GM18520 (cell line): ENCODE results near the gene IFNGR1.
"Not testable (repeated sequence)": the region's sequence is repeated elsewhere in the genome, so short reads cannot be mapped to it uniquely, and the experiment has no call there.

ENCODE experiments used
- ATAC-seq: cut with Tn5 transposase; IDR thresholded peaks from one replicate; pipeline ENCODE4 v1.9.1; 2021; ENCODE audit not compliant: unreplicated experiment

Gene IFNGR1

DNA sequence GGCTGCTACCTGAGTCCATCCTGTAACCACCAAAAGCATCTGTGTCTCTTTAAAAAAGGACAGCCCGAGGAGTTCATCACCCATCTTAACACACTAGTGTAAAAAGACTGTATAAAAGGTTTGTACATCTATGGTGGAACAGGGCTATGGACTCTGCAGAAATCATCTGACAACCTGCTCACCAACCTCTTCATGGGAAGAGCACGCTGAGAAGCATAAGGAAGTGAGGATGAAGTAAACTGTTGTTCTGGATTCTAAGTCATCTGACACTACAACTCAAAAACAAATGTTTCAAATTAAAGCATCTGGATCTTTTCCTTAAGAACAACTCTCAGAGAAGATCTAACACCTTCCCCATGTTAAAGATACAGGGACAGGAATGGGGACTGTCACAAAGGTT lies 5.4 kb downstream of the IFNGR1 start:
- no peak for ATAC-seq

DNA sequence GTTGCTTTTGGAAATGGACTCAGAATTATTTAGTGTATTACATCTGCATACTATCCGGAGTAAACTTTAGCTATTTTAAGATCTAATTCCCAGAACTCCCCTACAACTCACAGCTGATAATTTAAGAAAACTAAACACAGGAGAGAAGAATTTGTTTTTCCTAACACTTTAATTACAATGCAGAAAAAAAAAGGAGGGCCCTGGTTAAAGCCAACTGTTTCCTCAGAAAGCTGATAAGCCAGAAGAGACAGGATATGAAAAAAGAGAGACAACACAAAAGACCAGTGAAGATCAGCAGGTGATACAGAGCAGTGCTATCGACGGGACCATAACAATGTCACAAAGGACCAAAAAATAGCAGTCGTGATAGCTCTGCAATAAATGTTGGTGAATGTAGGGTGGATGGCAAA lies 5.8 kb downstream of the IFNGR1 start:
- ATAC-seq: no peak

DNA sequence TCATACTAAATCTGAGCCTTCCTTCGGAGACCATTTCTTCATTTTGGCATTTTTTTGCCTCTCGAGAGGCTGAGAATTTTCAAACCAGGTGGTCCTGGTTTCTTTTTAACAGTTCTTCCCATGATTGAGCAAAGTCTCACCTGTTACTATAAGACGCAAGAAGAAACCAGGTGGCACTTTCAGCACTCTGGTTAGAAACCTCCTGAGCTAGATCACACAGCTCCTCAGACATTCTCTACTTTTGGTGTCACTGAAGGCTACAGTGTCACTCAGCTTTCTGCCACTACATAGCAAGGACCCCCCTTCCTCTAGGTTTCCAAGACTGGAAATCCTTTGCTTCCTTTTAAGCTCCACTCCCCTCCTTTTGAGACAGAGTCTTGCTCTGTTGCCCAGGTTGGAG lies 7.3 kb downstream of the IFNGR1 start:
- no peak for ATAC-seq

DNA sequence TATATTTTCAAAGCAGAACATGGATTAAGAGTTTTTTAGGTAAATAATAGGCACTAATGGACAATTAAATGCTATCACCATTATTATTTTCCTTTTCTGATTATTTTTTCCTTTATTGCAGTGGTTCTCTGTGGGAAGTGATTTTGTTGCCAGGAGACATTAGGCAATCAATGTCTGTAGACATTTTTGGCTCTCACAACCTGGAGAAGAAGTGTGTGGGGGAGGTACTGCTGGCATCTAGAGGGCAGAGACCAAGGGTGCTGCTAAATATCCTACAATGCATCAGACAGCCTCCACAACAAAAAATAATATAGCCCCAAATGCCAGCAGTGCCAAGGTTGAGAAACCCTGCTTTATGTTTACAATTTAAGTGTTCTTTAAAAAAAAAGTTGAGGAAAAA lies 8.3 kb downstream of the IFNGR1 start:
- no peak for ATAC-seq

DNA sequence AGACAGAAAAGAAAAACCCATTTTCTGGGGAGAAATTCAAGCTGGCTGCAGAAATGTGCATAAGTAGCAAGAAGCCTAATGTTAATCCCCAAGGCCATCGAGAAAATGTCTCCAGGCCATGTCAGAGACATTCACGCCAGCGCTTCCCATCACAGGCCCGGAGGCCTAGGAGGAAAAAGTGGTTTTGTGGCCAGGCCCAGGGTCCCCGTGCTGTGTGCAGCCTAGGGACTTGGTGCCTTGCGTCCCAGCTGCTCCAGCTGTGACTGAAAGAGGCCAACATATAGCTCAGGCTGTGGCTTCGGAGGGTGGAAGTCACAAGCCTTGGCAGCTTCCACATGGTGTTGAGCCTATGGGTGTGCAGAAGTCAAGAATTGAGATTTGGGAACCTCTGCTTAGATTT lies 10.9 kb downstream of the IFNGR1 start:
- ATAC-seq: no peak

DNA sequence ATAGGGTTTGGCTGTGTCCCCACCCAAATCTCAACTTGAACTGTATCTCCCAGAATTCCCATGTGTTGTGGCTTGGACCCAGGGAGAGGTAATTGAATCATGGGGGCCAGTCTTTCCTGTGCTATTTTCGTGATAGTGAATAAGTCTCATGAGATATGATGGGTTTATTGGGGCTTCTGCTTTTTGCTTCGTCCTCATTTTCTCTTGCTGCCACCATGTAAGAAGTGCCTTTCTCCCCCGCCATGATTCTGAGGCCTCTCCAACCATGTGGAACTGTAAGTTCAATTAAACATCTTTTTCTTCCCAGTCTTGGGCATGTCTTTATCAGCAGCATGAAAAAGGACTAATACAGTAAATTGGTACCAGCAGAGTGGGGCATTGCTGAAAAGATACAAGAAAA lies 11.7 kb downstream of the IFNGR1 start:
- ATAC-seq: not testable (repeated sequence)

DNA sequence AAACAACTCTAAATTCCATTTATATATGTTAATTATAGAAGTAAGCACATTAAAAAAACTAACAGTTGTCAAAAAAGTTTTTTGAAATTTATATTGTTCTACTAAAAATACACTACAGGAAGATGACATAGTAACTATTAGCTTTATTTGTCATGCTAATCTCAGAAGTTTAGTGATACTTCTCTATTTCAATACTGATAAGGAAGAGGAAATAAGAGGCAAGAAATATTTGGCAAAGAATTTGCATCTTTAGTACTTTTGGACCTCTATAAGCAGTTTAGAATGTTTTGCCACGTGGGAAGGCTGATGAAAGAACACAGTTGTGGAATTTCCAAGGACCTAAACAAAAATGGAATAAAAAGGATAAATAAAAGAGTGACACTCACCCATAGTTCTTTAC lies 12.6 kb downstream of the IFNGR1 start:
- no peak for ATAC-seq

DNA sequence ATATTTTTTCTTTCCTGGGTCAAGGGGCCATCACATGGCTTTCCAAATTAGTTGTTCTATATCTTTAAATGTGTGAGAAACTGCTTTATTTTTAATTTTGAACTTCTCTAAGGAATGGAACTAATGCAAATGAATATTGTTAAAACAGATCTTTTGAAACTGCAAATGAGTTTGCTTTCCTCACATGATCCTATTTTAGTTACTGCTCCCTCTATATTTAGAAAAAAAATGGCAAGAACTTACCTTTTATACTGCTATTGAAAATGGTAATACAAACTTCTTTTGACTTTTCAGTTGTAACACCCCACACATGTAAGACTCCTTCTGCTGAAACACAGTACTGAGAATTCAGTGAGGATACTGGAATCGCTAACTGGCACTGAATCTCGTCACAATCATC lies 15.9 kb downstream of the IFNGR1 start:
- ATAC-seq: no peak

DNA sequence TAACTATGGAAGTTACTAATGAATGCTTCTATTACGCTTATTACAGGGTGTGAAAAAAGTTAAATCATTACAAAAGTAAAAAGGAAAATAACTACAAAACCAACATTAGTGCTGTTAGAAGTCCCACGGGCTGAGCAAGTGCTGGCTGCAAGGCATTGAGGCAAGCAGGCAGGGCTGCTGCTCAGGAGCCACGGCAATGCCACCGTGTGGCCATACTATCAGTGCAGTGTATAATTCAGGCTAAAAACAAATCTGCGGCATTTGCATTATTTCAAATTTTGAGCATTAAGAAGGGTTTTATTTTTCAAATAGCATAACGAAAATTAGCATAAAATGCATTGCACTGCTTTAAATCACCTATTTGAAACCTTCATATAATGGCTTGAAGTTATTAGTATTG lies 17.1 kb downstream of the IFNGR1 start:
- no peak for ATAC-seq

DNA sequence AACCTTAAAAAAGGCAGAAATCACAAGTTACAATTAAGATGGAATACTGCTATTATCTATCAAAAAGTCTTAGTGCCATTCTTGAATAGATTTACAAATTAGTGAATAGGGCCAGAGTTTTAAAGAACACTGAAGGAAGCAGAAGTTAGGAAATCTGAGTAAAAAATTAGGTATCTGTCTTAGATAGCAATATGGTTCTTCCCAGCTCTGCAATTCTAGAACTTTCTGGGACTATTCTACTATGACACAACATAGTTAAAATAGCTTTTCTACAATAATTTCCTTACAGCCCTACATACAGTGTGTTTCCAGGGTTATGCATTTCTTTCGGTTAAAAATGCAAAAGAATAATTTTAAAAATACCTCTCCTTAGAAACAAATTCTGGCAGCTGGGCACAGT lies 18.2 kb downstream of the IFNGR1 start:
- ATAC-seq: no peak

DNA sequence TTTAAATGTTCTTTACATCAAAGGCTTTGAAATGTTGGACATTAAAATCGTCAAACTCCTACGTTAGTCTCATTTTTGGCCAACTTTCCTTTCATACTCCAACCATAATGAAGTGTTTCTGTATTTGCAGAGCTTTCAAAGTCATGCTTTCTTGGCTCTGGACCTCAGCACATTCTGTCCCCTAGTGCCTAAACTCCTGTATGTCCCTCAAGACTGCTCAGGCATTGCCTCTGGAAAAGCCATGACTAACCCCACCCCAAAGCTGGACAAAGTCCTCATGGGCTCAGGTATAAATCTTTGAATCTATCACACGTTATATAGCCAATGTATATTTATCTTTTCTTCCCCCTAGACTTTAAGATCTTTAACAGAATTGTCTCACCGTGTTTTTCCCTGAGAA lies 18.9 kb downstream of the IFNGR1 start:
- ATAC-seq: no peak

DNA sequence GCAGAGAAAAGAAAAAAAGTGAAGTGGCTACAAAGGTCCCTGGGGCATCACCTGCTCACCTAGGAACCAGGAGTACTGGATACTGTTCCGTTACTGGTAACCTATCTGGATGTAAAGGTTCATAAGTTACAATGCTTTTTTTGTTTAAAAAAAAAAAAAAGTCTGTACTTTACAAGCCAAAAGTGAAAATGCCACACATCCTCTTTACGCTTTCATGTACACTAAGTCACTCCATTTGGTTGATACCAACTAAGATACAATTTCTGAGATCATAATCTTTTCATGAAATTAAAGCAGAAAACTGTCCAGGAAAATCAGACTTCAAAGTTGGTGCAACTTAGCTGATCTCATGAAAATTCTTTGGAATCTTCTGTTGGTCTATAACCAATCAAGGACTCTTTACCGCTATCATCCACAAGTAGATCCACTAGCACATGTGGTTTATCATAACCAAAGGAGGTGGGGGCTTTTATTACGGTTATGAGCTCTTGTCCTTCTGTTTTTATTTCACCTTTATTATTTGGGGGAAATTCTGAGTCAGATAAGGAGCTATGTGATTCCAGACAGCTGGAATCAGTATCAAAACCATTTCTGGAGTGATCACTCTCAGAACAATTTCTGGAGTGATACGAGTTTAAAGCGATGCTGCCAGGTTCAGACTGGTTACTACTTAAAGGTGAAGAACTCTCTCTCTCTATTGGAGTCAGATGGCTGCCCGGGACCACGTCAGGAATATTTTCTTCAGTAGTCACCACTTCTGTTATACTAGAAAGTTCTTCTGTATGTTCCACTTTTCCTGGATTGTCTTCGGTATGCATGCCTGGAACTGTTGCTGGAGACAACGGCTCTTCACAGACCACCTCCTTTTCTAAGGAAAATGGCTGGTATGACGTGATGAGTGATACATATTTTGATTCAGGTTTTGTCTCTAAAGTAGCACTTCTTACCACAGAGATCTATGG lies 21.2 kb downstream of the IFNGR1 start:
- ATAC-seq: no peak

DNA sequence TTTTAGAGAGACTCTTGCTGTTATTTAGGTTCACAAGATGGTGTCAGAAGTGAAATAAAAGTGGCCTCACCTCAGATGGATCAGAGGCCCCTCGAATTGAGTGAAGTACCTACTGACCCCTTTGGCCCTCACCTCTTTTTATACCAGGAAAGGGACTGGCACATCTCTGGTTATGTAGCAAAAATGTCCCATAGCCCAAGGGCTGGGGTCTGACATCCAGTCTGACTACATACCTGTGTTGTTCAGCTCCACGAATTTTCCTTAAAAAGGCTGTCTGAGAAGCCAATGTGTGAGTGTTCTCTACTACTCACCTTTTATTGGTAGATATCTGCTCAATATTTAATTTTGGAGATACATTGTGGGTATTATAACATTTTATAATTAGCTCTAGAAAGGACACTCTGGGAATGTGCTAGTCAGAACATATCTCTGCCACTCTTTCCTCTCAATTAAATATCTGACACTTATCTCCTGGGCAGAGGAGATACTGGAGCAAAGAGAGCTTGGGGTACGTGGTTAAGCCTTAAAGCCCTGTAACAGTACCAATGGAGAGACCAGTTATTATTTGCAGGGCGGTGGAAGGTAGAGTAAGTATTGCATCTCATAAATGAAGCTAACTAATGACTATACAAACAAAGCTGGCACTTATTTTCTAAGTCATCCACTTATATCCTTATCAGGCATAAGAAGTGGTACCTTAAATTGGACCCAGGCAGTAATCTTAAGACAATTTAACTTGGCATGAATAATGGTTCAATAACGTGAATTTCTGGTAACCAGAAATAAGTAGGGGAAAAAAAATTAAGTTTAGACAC lies 25.7 kb downstream of the IFNGR1 start:
- ATAC-seq: no peak

DNA sequence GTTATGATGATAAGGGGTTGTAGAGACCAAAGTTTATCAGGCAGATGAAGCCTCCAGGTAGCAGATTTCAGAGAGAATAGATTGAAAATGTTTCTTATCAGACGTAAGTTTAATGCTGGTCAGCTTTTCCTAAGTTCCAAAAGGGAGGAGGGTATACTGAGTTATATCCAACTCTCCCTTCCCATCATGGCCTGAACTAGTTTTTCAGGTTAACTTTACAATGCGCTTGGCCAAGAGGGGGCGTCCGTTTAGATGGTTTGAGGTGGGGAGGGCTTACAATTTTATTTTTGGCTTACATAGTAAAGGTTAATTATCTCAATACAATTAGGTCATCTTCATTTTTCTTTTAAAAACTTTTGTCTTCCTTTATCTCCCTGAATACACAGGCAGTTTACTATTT lies 26.4 kb downstream of the IFNGR1 start:
- ATAC-seq: no peak

DNA sequence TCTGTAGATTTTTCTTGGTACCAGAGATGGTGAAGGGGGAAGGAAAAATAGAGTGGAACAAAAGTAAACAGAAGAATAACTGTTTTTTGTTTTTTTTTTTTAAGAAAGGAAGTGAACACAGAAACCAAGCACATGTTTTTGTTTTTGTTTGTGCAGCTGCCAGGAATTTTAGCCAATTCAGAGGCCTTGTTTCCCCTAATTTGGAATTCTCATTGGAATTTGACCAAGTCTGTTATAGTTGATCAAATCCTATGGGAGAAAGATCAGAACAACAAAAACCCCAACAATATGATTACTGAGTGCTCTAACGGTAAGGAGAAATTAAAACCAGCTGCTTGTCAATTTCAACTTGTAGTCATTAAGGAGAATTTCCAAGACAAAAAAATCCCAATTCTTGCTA lies 27.5 kb downstream of the IFNGR1 start:
- no peak for ATAC-seq

DNA sequence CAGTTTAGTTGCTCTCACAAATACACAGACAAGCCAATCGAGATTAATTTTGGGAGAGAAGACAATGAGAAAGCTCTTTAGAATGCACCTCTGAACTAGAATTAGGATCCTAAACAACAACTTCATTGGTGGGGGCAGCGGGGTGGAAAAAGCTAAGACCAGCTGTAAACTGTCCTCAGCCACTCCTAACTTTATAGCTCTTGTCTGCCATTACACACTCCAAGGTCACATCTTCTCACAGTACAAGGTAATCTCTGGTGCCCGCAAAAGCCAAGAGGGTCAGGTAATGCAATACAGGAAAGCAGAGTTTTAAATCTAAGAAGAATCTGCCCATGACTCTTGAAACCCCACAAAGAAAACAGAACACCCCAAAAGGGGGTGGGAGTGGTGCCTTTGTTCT lies 27.9 kb downstream of the IFNGR1 start:
- ATAC-seq: no peak

DNA sequence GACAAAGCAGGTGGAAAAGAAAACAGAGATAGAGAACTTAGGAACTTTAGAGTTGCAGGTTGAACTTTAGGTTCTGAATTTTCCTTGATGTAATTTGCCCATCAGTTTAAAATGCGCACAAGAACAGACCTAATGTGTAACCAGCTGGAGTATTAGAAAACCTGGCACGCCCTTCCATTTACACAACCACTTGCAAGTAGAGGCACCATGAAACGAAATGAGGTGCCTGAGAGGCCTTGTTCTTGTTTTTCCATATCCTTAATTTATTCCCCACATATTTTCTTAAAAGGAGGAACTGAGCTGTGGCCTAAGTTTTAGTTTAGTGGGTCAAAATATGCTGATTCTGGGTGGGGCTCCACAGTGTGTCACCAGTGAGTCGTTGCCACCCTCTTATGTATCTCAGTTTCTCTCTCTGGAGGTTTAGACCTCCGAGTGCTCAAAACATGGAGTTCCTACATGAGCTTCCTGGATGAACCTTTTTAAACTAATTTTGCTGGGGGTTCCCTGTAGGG lies 28.5 kb downstream of the IFNGR1 start:
- no peak for ATAC-seq

DNA sequence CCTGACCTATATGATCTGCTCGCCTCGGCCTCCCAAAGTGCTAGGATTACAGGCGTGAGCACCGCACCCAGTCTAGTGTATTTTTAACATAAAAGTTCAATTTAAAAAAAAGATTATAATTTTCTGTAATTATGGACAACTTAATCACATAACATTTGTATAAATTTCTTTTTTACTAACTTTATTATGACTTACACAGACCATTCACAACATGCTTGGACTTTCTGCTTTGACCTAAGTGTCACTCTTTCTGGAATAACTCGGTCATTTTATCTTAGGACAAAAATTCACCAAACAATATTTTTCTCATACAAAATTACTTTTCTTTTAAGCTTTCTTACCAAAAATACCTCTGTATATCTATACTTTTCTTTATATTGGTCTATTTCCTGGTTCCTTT lies 30.3 kb downstream of the IFNGR1 start:
- ATAC-seq: no peak

DNA sequence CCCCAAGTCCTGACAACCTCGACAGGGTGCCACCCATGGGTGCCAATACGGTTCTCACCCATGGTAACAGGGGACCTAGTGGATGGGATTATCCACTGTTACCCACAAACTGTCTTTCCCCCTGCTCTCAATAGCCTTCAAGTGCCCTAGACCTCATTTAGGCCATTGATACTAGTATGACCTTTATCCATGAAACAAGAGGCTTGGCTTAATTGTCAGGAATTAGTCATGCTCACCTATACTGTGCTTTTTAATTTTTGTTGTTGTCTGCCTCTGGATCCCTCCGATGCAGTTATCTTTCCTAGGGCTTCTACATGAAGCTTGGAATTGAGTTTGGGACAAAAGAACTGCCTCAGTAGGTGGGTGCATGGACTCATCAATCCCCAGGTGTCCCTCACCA lies 33.9 kb downstream of the IFNGR1 start:
- no peak for ATAC-seq

DNA sequence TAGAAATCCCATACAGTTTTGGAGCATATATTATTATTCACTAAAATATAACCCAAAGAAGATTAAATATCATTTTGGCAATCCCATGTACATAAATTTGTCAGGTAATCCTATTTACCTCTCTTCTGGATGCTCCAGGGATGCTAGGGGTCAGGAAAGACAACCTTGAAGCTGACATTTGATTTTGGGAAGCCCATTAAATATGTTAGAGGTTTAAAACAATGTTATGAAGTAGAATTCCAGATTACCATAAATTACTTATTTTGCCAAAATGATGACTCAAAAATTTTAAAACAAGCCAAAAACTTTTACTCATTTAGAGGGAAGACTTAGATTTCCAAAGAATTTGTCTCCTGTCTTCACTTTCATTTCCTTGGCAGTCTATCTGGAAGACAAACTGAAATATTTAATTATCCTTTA lies 36.5 kb downstream of the IFNGR1 start:
- no peak for ATAC-seq

DNA sequence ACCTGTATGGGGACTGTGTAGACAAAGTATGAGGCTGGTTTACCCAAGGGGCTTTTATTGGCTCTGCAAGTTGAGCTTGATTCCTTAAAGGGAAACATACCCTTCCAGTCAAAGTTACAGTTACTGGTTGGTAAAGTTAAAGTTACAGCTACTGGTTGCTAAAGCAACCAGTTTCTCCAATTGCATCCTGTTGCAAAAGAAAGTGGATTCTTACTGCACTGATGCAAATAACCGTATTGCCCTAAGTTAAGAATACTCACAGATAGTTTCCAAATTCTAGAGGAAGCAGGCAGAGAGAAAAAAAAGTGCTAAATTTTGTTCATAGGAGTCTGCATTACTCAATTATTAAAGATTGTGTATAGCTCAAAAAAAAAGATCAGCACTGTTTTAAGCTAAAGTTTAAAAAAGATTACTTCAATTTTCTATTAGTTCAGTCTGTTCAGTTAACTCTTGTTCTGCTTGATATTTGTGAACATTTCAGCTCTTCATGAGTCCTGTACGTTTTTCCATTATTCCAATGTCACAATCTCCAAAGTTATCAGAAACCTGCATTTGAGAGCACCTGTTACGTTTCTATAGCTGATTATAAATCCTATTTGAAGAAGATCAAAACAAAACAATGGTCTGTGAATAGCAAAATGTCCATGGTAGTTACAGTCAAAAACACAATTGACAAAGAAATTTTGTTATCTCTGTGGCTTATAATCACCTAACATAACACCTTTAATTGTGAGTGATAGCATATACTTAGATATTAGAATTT lies 37.1 kb downstream of the IFNGR1 start:
- ATAC-seq: no peak
